Kasumi-1 (cell line): Measurements from ENCODE around the gene PRSS50.

ENCODE experiments used
- DNase-seq, 2 experiments: peaks; one replicate each; lab custom pipeline; 2025; lab: John Stamatoyannopoulos, UW

Gene PRSS50

GRCh38 chr3:46670000-46670890 lies 47.4 kb downstream of the PRSS50 start:
- no peak for DNase-seq

- no peak for DNase-seq
These were observed 48.3 kb downstream of the PRSS50 start for GRCh38 chr3:46669191-46669999.

- no peak for DNase-seq
These were observed 49.1 kb downstream of the PRSS50 start for GRCh38 chr3:46668591-46668990.

GRCh38 chr3:46668116-46668515 lies 49.6 kb downstream of the PRSS50 start:
- DNase-seq, result no peak

DNA sequence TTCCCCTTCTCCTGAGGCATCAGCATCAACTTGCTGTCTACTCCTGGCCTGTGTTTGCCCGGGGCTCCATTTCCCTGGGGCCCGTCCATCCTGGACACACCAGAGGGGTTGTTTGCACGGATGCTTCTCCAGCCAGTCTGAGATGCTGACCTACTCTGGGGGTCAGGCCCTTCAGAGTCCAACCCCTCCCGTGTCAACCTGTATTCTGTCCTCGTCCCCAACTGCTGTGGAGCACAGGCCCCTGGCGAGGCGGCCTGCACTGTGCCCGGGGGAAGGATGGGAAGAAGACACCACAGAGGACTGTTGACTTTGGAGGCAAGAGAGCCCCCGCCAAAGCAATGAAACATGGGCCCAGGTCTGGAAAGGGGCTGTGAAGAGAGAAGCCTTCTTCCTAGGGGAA lies 50.0 kb downstream of the PRSS50 start:
- no peak for DNase-seq

DNA sequence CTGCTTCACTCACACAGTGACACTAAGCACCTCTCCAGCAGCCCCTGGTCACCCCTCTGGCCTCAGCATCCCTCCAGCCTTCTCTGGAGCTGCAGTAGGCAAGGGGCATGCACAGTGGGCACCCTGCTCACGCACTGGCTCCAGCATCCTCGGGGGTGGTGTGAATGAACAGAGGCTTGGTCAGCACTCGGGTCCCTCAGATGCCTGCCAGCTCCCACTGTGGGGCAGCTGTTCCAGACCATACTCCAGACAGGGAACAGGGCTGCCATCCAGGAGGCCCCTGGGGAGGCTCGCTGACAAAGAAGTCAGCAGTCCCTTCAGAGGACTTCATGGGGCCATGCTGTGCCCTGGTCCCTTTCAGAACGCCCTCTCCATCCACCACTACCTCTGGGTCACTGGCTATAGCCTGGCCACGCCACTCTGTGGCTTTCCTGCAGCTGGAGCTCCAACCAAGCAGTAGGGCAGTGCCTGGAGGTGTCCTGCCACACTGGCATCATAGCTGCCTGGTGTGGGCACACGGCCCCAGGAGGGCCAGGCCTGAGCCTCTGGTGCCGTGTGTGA lies 50.5 kb downstream of the PRSS50 start:
- DNase-seq, result no peak

GRCh38 chr3:46666453-46666845 lies 51.2 kb downstream of the PRSS50 start:
- DNase-seq, result no peak

GRCh38 chr3:46665763-46666452 lies 51.8 kb downstream of the PRSS50 start:
- DNase-seq, result no peak

GRCh38 chr3:46664971-46665762 lies 52.5 kb downstream of the PRSS50 start:
- no peak for DNase-seq

- DNase-seq, result no peak
These were observed 53.3 kb downstream of the PRSS50 start for GRCh38 chr3:46664188-46664970.

DNA sequence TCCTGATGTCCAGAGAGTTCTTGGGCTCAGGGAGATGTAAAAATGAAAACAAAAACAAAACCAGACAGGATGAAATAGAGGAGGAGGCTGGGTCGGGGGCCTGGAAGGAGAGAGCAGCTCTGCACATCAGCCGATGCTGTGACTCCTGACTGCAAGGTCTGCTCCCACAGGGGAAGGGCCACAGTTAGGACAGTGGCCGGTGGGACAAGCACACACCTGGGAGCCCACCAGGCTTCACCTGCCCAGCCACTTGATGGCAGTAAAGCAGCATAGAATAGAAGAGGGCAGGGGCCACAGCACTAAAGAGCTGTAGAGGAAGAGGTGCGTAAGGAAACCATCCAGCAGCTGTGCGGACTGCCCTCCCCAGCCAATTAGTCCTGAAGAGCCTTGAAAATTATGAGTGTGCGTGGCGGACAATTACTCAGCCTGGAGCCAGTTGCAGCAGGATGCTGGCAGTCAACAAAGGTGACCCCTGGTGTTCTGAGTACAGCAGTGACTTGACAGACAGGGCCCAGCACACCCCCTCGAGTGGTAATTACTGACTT lies 54.0 kb downstream of the PRSS50 start:
- peak; percentile 33 to 36 for DNase-seq

GRCh38 chr3:46662771-46663551 lies 54.7 kb downstream of the PRSS50 start:
- DNase-seq, result no peak
